ENCODE results near the gene RPL27A.

RPL27A gene

DNA sequence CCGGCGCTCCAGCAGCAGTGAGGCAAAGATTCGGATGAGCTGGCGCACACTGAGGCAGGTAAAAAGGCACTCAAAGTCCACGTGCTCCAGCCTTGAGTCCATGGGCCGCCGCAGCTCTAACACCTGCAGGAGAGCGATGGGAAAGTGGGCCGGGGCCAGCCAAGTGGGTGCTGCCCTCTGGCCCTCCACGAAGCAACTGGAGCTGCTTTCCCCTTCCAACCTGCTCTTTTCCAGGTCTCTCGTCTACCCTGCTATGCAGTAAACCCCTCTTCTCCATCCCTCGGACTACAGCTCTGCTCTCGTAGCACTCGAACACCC, 20.0 kb downstream of the RPL27A start:
- no peak for DNase-seq

DNA sequence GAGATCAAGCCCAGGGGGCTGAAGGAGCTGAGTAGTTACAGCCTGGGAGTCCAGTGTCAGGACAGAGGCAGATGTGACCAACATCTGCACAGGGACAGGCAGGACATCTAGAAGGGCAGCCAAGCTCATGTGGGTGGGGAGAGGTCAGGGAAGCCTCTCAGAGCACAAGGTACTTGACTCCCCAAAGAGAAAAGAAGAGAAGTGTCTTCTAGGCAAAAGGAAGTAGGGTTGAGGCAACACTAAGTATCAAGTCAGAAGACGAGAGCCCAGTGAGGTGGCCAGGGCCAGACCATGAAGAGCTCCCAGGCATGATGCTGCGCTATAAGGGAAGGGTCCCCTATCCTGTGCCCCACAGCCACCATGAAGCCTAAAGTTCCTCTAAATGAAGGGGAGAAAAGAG, 21.5 kb downstream of the RPL27A start:
- no peak for DNase-seq

DNA sequence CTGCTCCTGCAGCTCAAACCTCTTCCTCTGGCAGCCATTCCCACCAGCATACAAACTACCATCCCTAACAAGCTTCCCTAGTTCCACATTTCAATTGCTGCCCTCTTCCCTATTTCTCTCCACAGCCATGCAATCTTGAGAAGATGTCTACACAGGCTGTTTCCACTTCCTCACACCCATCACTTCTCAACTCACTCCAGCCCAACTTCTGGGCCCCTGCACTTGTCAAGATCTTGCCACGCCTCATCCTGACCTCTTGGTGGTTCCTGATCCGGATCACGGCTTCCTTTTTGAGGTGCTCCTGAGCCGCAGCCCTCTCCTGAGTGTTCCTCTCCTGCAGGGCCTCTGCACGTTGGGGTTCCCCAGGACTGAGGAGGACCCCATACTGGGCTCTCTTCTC, 22.6 kb downstream of the RPL27A start:
- no peak for DNase-seq

DNA sequence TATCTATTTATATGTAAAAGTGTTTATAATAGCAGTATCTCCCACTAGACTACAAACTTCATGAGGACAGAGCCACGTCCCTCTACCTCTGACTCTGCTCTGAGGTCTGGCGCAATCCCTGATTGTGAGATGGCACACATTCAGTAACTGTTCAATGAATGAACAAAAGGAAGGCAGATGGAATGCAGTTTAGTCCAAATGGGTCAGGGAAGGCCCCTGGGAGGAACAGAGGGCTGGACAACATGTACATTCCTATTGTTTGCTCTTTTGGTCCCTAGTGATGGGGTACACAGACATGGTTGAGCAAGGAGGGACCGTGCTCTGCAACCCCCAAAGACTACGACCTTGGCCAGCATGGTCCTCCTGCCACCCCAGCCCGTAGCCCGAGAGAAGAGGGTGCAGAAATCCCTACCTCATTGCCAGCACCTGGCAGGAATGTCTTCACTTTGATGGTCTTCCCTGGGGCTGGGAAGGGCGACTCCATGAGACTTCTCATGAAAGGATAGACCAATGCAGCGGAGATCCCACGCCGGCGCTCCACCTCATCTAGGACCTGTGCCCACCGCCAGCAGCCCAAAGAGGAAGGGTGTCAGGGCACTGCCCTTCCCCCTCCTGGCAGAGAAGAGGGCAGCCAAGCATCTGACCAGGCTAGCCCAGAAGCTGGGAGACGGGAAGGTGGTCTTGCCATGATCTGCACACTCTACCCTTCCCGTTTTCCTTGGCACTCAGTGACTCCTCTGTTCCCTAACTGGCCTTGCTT, 24.3 kb downstream of the RPL27A start:
- no peak for DNase-seq

DNA sequence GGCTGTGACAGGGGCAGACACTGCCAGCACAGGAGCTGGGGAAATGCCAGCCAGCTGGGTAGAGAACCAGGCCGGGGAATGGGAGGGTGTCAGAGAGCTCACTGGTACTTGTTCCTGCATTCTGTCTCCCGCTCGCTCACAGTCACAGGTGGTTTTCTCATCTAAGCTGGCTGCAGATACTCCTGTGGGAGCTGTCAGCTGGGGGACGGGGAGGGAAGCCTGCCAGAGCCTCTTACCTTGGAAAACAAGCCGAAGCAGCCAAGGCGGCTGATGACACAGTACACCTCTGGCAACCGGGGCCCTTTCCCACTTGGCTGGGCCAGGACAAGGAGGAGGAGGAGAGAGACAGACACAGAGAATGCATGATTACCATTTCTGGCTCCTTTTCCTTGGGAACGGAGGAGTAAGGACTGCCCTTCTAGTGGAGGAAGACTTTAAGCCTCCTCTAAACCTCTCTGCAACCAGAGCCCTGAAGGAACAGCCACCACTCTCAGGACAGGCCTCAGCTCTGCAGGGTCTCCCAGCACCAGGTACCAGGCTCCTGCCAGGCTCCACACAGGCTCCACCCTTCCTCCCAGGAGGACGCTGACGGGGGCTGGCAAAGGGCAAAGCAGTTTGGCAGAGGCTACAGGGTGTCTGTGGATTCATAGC, 25.1 kb downstream of the RPL27A start:
- no peak for DNase-seq

DNA sequence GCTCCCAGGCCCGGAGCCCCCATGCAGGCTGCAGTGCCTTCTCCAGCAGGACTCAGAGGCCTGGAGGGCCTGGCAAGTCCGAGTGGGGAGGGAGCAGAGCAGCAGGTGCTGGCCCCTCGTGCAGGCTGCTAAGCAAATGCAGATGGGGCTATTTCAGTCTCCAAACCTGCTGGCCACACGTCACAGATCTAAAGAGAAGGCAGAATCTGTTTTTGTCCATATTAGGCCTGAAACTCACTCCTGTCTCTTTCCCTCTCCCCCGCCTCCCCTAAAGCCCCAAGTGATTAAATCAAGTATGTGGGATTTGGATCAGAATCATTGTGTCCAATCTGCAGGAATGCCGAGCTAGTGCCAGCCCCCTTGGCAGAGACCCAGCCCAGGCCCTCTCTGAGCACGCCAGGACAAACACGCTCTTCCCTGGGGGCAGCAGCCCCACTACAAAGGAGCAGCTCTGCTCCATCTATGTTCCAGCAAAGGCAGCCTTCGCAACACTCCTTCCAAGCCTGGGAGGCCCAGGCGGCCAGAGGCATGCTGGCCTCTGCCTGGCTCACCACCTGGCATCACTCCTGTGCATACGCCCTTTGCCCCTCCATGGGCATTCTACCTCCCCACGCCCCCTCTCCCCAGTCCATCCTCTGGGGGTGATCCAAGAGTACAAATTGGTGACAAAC, 26.5 kb downstream of the RPL27A start:
- DNase-seq = no peak

DNA sequence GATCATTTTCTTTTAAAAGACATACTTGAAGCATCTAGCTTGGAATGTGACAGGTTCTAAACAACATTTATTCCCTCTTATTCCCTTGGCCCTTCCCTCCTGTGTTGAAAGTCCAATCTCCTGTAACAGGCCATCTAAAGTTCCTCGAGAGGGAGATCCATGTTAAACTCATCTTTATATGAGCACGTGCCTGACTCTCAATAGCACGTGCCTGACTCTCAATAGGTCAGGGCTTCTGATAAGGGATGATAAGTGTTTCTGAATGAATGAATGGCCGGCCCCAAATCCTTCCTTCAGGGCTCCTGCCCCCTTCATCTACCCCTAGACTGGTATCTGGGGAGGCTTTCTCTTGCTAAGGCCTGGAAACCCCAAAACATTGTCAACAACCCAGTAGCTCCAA, 27.2 kb downstream of the RPL27A start:
- DNase-seq = no peak

DNA sequence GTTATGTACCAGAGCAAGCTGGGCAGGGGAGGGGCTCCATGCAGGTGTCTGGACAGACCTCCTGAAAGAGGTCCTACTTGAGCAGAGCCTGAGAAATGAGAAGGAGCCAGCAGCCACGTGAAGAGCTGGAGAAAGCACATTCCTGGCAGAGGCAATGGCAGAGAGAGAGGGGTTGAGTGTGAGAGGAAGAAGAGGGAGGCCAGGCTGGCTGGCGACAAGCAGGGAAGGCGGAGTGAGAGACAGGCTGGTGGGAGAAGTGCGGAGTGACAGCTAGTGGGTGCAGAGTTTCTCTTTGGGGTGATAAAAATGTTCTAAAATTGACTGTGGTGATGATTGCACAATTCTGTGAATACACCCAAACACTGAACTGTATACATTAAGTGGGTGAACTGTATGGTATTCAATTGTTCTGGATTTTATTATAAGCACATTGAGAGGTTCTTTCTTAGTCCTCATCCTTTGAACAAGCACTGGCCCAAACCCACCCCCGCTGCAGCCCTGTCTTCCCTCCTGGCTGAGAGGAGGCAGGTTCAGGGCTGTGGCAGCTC, 29.4 kb downstream of the RPL27A start:
- no peak for DNase-seq

DNA sequence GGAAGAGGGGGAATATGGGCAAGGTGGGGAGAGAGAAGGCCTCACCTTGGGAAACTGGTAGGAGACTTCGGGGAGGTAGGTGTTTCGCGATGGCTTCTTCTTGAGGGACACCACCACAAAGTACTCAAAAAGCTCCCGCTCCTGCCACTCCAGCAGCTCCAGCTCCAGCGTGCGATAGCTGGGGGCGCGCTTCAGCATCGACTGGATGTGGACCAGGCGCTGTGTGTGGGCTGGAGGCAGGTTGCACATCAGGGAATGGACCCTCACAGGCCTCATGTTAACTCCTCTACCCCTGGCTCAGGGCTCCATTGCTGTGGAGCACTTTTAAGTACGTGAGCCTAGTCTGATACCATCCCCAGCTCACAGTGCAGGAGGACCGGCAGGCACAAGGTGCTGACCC, 29.9 kb downstream of the RPL27A start:
- DNase-seq = no peak

DNA sequence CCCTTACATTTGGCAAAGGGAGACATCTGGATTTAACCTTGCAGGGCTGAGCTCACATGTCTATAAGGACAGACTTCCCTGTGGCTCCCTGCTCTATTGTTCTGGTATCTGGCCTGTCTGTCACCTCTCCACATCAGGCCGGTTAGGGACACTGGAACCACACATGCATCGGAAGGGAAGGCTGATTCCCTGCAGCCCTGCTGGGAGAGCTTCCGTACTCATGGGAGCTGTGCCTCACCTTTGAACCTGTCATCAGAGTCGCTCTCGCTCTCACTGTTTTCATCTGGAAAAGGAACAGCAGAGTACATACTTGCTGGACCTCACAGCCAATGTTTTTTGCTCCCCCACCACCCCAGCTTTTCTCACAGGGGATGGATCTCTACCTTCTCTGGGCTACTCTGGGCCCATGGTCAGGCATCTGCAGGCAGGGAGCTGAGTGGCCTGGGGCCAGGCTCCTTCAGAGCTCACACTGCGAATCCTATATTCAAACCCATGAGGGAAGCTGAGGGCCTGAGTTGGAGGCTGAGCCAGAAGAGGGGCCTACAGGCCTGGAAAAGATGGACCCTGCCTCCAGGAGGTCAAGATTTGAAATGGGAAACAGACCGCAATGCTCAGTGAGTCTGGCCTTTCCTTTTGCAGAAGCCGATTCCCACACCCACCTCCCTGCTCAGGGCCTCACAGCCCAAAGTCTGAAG, 31.3 kb downstream of the RPL27A start:
- DNase-seq = no peak

DNA sequence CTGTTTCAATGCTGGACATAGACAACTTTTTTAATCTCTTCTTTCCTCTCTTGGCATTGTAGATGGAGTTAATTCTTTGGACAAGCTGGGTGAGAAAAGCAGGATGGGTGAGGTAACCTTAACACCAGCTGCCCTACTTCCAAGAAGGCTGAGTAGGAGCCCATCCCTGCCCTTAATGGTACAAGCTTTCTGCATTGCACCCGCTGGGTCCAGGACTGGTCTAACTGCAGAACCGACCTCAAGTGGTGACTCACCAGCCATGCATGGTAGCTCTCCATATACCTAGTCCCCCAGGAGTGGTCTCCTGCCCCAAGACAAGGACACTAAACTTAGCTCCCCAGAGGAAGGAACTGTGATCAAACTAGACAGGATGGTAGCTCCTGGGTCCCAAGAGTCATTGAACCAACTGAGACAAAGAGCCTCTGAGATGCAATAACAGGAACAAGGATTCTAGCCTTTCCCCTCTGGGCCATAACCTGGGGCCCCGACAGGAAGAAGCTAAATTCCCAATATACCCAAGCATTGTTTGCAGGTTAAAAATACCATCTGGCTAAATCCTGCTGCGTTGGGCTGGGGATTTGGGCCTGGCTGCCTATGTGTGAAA, 32.1 kb downstream of the RPL27A start:
- DNase-seq = no peak

DNA sequence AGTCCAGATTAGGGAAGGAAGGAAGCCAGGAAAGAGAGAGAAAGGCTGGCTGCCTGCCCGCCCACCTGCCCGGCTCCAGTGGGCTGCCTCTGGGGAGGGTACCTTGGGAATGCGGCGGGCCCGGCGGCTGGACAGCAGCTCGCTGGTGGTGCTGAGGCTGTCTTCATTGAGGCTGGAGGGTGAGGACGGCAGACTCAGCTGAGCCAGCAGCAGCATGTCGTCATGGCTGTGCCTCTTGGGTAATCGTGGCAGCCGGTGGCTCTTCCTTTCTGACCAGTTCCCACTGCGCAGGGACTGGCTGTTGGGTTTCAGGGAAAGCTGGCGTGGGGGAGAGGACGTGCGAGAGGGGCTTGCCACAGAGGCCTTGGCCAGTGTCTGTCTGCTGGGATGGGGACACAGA, 32.9 kb downstream of the RPL27A start:
- no peak for DNase-seq

DNA sequence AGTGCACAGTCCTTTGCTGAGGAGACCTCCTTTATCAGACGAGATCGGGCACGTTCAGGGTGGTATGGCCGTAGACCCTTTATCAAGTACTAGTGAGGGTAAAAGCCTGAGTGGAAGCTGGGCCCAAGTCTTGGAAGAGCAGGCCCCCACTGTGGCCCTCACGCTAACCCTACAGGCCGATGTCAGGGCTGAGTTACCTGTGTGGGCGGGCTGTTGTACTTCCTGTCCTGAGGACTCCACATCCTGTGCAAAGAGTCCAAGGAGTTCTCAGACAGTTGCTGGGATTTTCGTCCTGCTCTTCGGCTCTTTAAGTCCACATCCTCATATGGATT, 34.9 kb downstream of the RPL27A start:
- no peak for DNase-seq

DNA sequence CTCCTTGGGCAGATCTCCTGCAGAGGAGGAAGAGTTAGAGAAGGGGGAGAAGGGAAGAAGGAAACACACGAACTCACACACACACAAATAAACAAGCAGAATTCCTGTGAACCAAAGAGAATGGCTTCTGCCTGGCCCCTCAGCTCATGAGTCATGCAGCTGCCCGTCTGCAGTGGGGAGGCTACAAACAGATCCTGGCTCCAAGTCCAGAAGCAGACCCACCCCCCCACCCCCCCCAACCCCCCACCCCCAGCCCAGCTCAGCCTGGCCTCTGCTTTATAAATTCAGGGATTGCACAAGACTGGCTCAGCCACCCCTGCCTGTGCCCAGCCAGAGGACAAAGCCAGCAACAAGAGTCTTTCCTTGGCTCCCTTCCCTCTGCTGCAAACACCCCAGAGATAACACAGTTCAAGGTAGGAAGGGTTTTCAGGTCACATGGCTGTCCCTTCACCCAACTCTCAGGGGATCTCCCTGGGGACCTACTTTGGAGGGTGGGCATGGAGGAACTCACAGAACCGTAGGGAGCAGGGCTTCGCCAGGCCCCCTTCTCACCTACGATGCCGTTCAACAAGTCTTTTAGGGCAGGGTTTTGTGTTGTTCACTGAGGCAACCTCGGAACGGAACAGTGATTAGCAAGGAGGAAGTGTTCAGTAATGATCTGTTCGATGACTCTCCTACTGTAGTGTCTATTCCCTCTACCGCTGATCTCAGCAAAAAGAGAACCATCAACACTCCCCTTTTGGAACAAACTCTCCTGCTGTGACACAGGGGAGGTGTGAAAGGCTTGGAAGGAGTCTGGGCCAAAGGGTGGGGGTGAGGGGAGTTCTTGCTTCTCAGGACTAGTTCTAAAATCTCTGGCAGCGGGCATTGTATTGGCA, 35.5 kb downstream of the RPL27A start:
- DNase-seq = no peak

DNA sequence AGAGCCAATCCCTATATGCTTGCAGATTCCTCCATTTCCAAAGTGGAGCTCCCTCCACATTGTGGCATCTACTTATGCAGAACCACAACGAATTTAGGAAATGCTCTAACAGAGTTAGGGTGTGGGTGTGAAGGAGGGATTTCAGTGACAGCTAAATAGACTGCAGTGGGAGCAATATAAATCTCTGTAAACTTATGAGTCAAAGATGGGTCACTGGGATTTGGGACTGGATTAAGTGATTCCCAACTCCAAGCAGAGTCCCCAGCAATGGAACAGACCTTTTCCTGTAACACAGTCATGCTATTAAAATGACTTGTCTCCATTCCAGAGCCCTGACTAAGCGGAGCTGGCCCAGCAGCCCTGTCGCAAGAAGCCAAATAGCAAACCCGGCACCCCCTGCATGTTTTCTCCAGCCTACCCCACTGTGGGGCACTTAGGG, 36.6 kb downstream of the RPL27A start:
- no peak for DNase-seq

DNA sequence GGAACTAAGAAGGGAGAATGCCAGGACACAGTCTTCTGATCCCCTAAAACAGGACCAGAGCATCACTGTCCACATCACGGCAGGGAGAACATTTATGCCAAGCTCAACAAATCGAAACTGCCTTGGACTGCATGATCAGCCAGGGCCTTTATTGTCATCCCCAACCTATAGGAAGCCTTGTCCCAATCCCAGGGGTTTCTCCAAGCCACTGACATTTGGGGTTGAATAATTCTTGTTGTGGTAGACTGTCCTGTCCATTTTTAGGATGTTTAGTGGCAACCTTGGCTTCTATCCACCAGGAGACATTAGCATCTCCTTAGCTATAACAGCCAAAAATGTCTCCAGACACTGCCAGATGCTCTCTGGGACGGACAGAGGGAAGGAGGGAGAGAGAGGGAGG, 37.1 kb downstream of the RPL27A start:
- no peak for DNase-seq

DNA sequence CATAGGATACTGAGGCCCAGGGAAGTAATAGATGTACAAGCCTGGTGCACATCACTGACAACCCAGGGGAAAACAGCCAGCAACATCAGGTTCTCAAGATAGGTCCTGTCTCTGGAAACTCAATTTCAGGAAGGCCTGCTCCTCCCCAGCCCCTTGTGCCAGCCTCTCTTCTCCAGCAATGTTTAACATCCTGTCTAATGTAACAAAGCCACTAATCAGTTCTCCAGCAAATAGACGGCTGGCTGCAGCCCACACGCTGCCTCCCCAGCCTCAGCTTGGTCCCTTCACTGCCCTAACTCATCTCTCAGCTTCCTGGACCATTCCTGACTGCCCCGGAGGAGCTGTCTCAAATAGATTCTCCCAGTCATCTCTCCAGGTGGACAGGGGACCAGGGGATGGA, 37.8 kb downstream of the RPL27A start:
- no peak for DNase-seq

DNA sequence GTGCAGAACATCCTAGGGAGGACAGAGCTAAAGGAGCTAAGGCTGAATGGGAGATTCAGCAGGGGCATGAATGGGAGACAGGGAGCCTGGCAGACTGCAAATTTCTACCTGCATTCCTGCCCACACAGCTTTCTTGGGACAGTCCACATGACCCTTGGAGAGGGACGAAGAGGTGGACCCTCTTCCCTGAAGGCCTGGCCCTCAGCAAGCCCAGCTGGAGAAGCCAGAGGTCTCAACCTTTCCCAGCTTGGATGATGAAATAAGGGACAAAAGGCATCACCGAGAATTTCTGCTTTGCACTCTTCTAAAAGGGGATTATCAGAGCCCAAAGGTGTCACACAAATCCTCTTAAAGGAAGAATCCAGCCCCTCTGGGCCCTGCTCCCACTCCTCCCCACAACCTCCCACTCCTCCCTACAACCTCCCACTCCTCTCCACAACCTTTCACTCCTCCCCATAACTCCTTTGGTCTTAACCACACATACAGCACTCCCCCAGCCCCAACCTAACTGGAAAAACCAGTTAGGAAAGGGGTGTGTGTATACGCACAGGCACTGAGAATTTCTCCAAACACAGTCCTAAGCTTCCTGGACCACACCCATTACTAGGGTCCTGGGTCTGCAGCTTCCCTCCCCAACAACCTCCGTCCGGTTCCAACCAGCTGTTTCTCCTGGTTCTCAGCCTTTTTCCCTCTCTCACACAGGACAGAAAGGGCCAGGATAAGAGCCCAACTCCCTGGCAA, 38.4 kb downstream of the RPL27A start:
- DNase-seq = no peak

DNA sequence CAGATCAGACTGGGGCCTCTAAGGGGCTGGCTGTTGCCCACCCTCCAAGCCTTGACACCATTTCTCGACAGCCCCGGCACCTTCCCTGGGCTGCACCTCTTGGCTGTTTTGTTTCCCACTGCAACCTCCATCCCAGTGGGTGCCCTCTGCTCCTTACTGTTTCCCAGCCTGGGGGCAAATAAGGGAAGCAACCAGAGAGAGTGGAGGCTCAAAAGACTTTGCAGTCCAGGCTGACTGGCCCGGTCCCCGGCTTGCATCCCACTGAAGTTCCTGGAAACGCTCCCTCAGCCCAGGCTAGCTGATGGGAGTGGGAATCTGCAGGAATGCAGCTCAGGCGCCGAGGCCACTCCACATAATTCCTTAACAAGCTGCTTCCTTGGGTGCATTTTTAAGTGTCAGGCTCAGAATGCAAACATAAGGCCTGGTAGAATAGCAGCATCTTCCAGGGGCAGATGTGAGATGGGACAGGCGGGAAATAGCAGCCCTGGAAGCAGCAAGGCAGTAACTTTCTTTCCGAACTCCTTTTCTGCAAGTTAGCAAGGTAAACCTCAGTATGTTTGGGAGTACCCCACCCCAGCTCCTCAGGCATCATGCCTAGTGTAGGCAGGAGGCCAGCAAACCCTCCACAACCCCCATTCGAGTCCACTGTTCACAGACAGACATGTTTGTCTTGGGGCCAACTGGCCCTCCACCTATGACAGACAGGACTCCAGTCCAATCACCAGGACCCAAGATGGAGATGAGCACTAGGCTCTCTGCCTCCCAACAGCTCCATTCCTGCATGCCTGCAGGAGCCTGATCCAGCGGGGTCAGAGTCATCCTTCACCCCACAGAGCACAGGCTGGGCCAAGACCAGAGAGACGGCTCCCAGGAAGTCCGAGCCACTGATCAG, 39.3 kb downstream of the RPL27A start:
- DNase-seq = no peak

DNA sequence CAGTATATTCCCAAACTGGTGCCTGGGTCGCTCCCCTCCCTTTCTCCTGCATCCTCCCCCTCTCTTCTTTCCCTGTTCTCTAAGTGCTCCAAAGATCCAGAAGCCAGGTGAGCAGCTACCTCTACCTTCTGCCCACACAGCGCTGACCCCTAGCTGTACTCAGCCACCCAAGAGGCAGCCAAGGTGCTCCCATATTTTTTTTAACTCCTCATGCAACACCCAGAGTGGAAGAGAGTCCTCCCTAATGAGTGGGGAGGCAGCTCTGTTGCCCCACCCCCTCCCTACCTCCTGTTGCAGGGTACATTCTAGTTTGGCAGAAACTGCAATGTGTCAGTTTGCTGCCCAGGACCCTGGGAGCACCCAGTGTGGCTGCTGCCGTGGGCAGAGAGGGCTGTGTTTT, 40.2 kb downstream of the RPL27A start:
- no peak for DNase-seq
